Prostate gland (tissue), 2 donors: ENCODE results near the gene ORMDL3.

ENCODE experiments used
- CTCF ChIP-seq, 4 experiments: fragments of 200-600 bp in 2 of 4; fragments of 450-650 bp in 2 of 4; sonication (generic) in 2 of 4; IDR thresholded peaks; 1 replicate in 3 of 4; 2 replicates in 1 of 4; pipeline ENCODE4 v1.5.1; 2016 to 2019; ENCODE audit warnings: antibody characterized with exemption in 4 of 4, mild to moderate bottlenecking in 2 of 4, moderate library complexity in 2 of 4
- POLR2A ChIP-seq: fragments of 450-650 bp; IDR thresholded peaks from one replicate; pipeline ENCODE4 v1.6.1; 2016; ENCODE audit warnings: antibody characterized with exemption, mild to moderate bottlenecking
- POLR2AphosphoS5 ChIP-seq: sonication (generic); formaldehyde crosslinking; IDR thresholded peaks from one replicate; pipeline ENCODE4 v1.6.1; 2017; ENCODE audit warnings: antibody characterized with exemption

GRCh38 chr17:39903158-39903884 is 24.1 kb downstream of the ORMDL3 start:
- TF ChIP-seq CTCF (IDR thresholded peaks at IDR 0.05) (no peak), POLR2A (no peak), POLR2AphosphoS5 (no peak)
